ENCODE data around the gene SYNE4.

SYNE4 gene

GRCh38 chr19:36025541-36025940 lies 16.9 kb upstream of the SYNE4 start:
- no peak for DNase-seq

- DNase-seq, result no peak
Measured at GRCh38 chr19:36023432-36023831, 14.8 kb upstream of the SYNE4 start.

GRCh38 chr19:36019061-36019670 lies 10.6 kb upstream of the SYNE4 start:
- no peak for DNase-seq

GRCh38 chr19:36014012-36014924 lies 5.7 kb upstream of the SYNE4 start, which contains the start of gene ALKBH6:
Gene ALKBH6 (minus strand): TSS chr19:36014213. CDS start chr19:36013397, 816 bp downstream.
- DNase-seq, result peak; percentile 95 to 99 (median 96)

GRCh38 chr19:36013280-36014011 lies 4.8 kb upstream of the SYNE4 start:
- DNase-seq, result no peak

GRCh38 chr19:36010402-36010801 lies 1.8 kb upstream of the SYNE4 start:
- DNase-seq, result no peak

- DNase-seq, result no peak
Measured at GRCh38 chr19:36009633-36010379, 1.2 kb upstream of the SYNE4 start.

GRCh38 chr19:36009220-36009619 lies 607 bp upstream of the SYNE4 start:
- peak in 5 of 6 experiments; percentile 6 to 24 (median 13) for DNase-seq

GRCh38 chr19:36006955-36007354 lies 1.7 kb downstream of the SYNE4 start:
- DNase-seq, result no peak

GRCh38 chr19:36003284-36003683 lies 5.3 kb downstream of the SYNE4 start:
- DNase-seq, result no peak

- DNase-seq, result no peak
Measured at GRCh38 chr19:36001605-36002004, 7.0 kb downstream of the SYNE4 start.

GRCh38 chr19:35996777-35997176 lies 11.8 kb downstream of the SYNE4 start:
- DNase-seq, result no peak

GRCh38 chr19:35995048-35995993 lies 13.3 kb downstream of the SYNE4 start, which contains the start of gene SDHAF1:
Gene SDHAF1 (plus strand): TSS chr19:35995188. CDS start chr19:35995275, 87 bp downstream.
- peak; percentile 80 to 90 (median 86) for DNase-seq

GRCh38 chr19:35993923-35994598 lies 14.6 kb downstream of the SYNE4 start:
- peak in 2 of 6 experiments; percentile 1 to 19 for DNase-seq

- DNase-seq, result no peak
Measured at GRCh38 chr19:35992907-35993765, 15.5 kb downstream of the SYNE4 start.

GRCh38 chr19:35991731-35992450 lies 16.7 kb downstream of the SYNE4 start:
- no peak for DNase-seq

- DNase-seq, result no peak
Measured at GRCh38 chr19:35990771-35991730, 17.6 kb downstream of the SYNE4 start.

GRCh38 chr19:35990156-35990555 lies 18.5 kb downstream of the SYNE4 start:
- no peak for DNase-seq

Measured in stimulated activated naive CD4-positive, alpha-beta T cell (primary cell).